Hypothalamus (tissue), 51 donors: ENCODE results near the gene NAB2.

ENCODE experiments used
- DNase-seq, 51 donors: peaks; one replicate each; lab custom pipeline; 2025; lab: John Stamatoyannopoulos, UW

The NAB2 gene

DNA sequence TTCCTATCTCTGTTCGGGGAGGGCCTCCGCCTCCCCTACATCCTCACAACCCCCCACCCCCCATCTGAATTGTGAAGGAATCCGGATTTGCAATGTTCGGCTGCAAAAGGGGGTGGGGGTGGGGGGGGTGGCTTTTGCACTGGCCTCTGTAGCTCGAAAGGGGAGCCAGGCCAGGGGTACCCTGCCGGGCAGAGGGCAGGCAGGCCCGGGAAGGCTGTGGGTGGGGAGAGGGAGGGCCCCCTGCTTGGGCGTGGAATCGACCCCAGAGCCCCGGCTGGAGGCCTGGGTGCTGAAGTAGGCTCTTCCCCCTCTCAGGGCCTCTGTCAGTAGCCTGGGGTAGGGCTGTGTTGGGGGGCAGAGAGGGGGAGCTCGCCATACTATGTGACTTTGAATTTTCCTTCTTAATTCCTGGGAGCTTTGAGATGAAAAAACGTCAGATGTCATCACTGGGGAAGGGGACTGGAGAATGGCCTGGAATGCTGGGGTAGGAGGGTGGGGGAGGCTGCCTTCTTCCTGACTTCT lies 40.5 kb downstream of the NAB2 start:
- DNase-seq: peak in 3 of 51 donors; percentile 19 to 53 (median 40)

DNA sequence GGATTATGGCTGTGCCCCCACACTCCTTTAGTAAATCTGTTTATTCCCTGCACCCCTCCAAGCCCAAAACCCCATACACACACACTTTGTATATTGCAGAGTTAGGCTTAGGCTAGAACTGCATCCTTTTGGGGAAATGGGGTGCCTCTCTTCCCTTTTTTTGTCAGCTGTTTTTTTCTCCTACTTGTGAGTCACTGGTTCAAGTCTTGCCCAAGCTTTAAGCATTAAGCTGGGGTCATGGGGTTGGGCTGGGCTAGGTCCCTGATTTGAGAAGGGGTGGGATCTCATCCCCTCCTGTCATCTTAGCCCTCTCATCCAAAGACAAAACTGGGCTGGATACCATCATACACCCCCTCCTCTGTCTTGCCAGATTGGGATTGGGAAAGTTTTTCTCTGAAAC lies 41.0 kb downstream of the NAB2 start:
- no peak for DNase-seq

GRCh38 chr12:57130941-57131340 lies 42.0 kb downstream of the NAB2 start:
- DNase-seq: no peak

- DNase-seq: no peak
Measured at GRCh38 chr12:57131896-57132744, 43.2 kb downstream of the NAB2 start.

GRCh38 chr12:57133013-57133569 lies 44.2 kb downstream of the NAB2 start:
- no peak for DNase-seq

GRCh38 chr12:57133916-57134315 lies 45.0 kb downstream of the NAB2 start:
- DNase-seq: peak in 34 of 51 donors; percentile 20 to 69 (median 43)

DNA sequence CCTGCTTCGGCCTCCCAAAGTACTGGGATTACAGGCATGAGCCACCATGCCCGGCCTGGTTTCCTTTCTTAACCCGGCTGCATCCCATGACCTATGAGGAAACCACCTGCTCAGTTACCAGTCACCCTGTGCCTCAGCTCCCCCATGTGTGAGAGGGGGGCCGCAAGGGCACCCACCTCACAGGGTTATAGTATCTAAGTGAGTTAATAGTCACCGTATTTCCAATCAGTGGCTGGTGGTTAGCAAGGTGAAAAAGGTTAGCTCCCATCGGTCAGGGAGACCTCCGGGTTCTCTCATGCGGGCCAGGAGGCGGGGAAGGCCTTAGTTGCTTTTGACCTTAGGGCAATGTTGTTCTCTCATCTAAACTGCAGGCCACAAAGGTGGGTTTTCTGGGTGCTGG lies 46.0 kb downstream of the NAB2 start:
- no peak for DNase-seq

DNA sequence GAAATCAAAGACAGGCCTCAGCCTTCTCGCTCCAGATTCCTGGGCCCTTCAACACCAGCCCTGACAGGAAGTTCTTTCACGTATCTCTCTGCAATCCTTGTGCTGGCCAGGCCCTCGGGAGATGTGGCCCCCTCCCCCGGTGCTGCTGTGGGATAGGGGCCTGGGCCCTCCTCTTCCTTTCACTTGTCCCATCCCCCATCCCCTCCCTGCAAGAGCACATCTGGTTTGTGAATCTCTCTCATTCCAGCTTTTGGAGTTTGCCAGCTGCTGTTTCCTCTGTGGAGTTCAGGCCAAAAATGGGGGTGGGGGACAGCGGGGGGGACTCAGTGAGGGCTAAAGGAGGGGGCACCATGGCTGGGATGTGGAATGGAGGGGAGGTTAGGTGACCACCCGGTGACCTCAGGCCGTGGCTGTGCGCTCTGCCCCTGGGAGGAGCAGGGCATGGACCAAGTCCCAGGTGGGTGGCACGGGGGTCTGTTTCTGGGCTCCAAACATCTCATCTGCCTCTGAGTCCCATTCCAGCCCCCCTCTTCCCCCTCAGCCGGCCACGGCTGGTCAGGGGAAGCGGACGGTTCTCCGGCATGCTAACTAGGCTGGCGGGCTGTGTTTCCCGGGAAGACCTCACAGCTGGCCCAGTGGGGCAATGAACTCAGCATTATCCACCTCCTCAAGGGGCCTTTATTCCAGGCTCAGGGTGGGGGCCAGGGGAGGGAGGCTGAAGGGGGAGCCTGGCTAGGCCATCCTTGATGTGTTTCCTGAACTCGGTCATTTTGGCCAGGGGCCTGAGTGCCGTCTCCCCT lies 46.8 kb downstream of the NAB2 start:
- DNase-seq: peak in 47 of 51 donors; percentile 36 to 92 (median 75)

DNA sequence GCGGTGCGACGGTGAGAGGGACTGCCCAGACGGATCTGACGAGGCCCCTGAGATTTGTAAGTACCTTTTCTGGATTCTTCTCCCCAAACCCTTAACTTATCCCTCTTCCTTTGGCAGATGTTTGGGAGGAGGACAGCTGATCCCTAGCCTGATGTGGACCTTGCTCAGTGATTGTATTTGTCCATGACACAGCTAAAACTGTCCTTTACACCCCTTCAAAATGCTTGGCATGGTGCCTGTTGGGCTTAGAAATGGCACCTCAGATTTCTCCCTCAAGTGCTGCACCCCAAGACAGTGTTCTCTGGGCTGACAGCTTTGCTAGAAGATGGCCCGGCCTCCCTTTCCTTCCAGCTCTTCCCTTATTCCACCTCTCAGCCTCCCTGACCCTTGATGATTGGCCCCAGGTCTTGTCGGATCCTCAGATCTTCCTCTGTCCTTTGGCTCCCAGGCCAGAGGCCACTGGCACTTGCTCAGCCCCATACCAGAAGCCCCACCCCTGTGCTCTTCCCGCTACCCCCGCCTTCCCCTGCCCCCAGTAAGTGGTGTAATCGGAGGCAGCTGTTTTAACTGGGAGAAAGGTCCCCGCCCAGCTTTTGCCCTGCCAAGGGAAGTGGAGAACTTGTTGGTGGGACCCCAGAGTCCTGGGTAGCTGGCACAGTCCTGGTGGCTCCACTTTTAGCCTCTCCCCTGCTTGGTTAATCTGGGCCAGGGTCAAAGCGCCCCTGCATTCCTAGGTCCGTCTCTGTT lies 49.8 kb downstream of the NAB2 start:
- DNase-seq: peak in 4 of 51 donors; percentile 20 to 40 (median 32)

GRCh38 chr12:57139796-57140649 lies 51.1 kb downstream of the NAB2 start:
- DNase-seq: no peak

DNA sequence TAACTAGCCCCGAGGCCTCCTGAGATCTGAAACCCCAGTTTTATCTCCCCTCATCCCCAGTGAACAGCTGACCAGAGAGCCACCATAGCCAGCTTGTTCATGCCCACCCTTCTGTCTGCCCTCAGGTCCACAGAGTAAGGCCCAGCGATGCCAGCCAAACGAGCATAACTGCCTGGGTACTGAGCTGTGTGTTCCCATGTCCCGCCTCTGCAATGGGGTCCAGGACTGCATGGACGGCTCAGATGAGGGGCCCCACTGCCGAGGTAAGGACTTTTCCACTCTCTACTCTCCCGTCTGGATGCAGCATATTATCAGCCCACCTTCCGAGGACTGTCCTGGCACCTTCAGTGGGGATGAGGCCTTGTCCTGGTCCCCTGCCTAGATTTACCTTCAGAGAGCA lies 52.3 kb downstream of the NAB2 start:
- no peak for DNase-seq

DNA sequence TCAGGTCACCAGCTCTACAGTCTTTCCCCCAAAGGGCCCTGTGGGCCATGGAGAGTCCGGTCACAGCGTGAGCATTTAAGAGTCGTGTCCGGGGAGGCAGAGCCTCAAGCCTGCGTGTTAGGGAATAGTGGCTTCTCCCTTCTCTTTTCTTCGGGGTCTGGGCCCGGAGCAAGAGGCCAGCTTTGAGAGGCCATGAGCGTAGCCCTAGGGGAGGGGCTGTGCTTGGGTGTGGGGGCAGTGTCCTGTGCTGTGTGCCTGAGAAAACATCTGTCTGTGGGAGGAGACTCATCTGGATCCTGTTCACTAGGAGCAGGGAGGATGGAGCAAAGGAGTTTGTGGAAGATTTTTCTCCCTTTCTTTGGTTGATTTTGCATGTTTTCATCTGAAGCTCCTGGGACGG lies 53.2 kb downstream of the NAB2 start:
- DNase-seq: no peak

DNA sequence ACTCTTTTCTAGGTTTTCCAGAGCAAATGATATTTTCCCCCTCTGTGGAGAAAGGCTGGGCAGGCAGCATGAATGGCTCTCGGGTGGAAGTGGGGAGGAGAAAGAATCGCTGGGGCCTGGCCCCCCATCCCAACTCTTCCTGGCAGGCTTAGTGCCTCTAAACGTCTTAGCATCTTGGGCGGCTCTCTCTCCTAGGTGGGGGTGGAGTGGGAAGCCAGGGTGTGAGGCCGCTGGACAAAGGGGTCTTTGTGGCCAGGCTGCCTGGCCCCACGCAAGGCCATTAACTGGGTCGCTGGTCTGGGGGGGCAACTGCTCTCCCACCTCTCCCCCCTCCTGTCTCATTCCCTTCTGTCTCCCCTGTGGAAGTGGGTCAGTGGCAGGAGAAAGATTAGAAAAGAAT lies 53.8 kb downstream of the NAB2 start:
- peak in 24 of 51 donors; percentile 18 to 83 (median 52) for DNase-seq

- no peak for DNase-seq
Measured at GRCh38 chr12:57143454-57143853, 54.5 kb downstream of the NAB2 start.
